Fibroblast of lung (primary cell): ENCODE measurements around the gene NR2F1-AS1.

Source experiments
- CTCF ChIP-seq, 2 donors: IDR thresholded peaks in 1 of 2; conservative IDR thresholded peaks in 1 of 2; 1 replicate in 1 of 2; 2 replicates in 1 of 2; pipeline ENCODE4 v1.5.1; 2011 to 2012; ENCODE audit warnings: low read length in 2 of 2, control low read depth in 1 of 2, inconsistent platforms in 1 of 2, low read depth in 1 of 2, mild to moderate bottlenecking in 1 of 2
- EZH2 ChIP-seq: IDR thresholded peaks from 2 replicates; pipeline ENCODE4 v1.5.1; 2012; ENCODE audit warnings: low read length, control low read depth, mild to moderate bottlenecking; ENCODE audit errors: missing control alignments

- no peak for TF ChIP-seq CTCF (conservative IDR thresholded peaks at IDR 0.05 in 1 of 2, IDR thresholded peaks at IDR 0.05 in 1 of 2; ENCODE audit: low read depth in 1 of 2, low read length in 2 of 2)
- TF ChIP-seq EZH2 = no peak
These were observed 149.8 kb downstream of the NR2F1-AS1 start for GRCh38 chr5:93431250-93431649.
